Astrocyte (in vitro differentiated cells and primary cell): ENCODE results near the gene GDF10. TPM values are rescaled to one million over a fixed set of nuclear protein-coding genes. Genes with fewer than 3 reads are reported as not detected.

Experiments
- DNase-seq: peaks from one replicate; pipeline ENCODE4 v3.0.0-alpha.2; 2010; ENCODE audit warnings: low read depth
- FAIRE-seq: peaks from 2 replicates; lab custom pipeline; 2011; peaks lifted over from hg19 to GRCh38; lab: Jason Lieb, UNC
- H2AFZ ChIP-seq: 2 replicates; pipeline ENCODE4 v1.6.0; 2012; ENCODE audit warnings: low read depth, low read length, inconsistent platforms
- H3K27ac ChIP-seq: 2 replicates; pipeline ENCODE4 v1.5.1; 2011; ENCODE audit warnings: low read depth, low read length, inconsistent platforms
- H3K27me3 ChIP-seq: 2 replicates; pipeline ENCODE4 v1.6.0; 2011; ENCODE audit warnings: low read length, inconsistent platforms; ENCODE audit not compliant: insufficient read depth
- H3K36me3 ChIP-seq: 2 replicates; pipeline ENCODE4 v1.5.1; 2011; ENCODE audit warnings: low read length, inconsistent platforms; ENCODE audit not compliant: insufficient read depth
- H3K4me1 ChIP-seq: 2 replicates; pipeline ENCODE4 v1.5.1; 2011; ENCODE audit warnings: low read length, inconsistent platforms; ENCODE audit not compliant: insufficient read depth
- H3K4me2 ChIP-seq: 2 replicates; pipeline ENCODE4 v1.6.0; 2012; ENCODE audit warnings: low read length, inconsistent platforms
- H3K4me3 ChIP-seq: 2 replicates; pipeline ENCODE4 v1.5.1; 2011; ENCODE audit warnings: low read depth, mild to moderate bottlenecking, low read length, inconsistent platforms; ENCODE audit not compliant: insufficient read depth
- H3K79me2 ChIP-seq: 2 replicates; pipeline ENCODE4 v1.6.0; 2012; ENCODE audit warnings: mild to moderate bottlenecking, low read length, inconsistent platforms; ENCODE audit not compliant: insufficient read depth
- H3K9ac ChIP-seq: 2 replicates; pipeline ENCODE4 v1.6.0; 2012; ENCODE audit warnings: mild to moderate bottlenecking, low read length, inconsistent platforms
- H3K9me3 ChIP-seq: 2 replicates; pipeline ENCODE4 v1.5.1; 2012; ENCODE audit warnings: low read depth, mild to moderate bottlenecking, low read length, inconsistent platforms; ENCODE audit not compliant: insufficient read depth
- H4K20me1 ChIP-seq: 2 replicates; pipeline ENCODE4 v1.6.0; 2012; ENCODE audit warnings: low read length, inconsistent platforms; ENCODE audit not compliant: insufficient read depth
- H3K27ac Mint-ChIP-seq: one replicate; pipeline ENCODE4 v1.8.0; 2021; ENCODE audit warnings: mild to moderate bottlenecking, mixed read lengths; ENCODE audit not compliant: unreplicated experiment
- H3K27me3 Mint-ChIP-seq: one replicate; pipeline ENCODE4 v1.8.0; 2021; ENCODE audit warnings: low read depth, mixed read lengths; ENCODE audit not compliant: unreplicated experiment
- H3K36me3 Mint-ChIP-seq: one replicate; pipeline ENCODE4 v1.8.0; 2021; ENCODE audit warnings: low read depth, mixed read lengths; ENCODE audit not compliant: unreplicated experiment
- H3K4me1 Mint-ChIP-seq: one replicate; pipeline ENCODE4 v1.8.0; 2021; ENCODE audit warnings: low read depth, mixed read lengths; ENCODE audit not compliant: unreplicated experiment
- H3K4me3 Mint-ChIP-seq: one replicate; pipeline ENCODE4 v1.8.0; 2021; ENCODE audit warnings: mild to moderate bottlenecking, moderate library complexity, mixed read lengths; ENCODE audit not compliant: unreplicated experiment
- H3K9me3 Mint-ChIP-seq: one replicate; pipeline ENCODE4 v1.8.0; 2021; ENCODE audit warnings: mild to moderate bottlenecking, mixed read lengths; ENCODE audit not compliant: unreplicated experiment
- CTCF ChIP-seq: IDR thresholded peaks from 2 replicates; pipeline ENCODE4 v1.5.1; 2011; ENCODE audit warnings: low read depth, mild to moderate bottlenecking, inconsistent platforms, low read length, moderate library complexity; ENCODE audit not compliant: insufficient read depth
- EZH2 ChIP-seq: IDR thresholded peaks from 2 replicates; pipeline ENCODE4 v1.6.1; 2012; ENCODE audit warnings: mild to moderate bottlenecking, low read length, inconsistent platforms; ENCODE audit not compliant: insufficient read depth
- total RNA-seq: library from RNA; stranded (reverse); gene quantifications from 2 replicates; pipeline ENCODE4 v1.2.1, GENCODE V29; 2021

Gene GDF10
- total RNA-seq, 1 donor from 2014 or later = 2.2 TPM

GRCh38 chr10:47339759-47340607 is 40.0 kb downstream of the GDF10 start:
- TF ChIP-seq EZH2 (no peak), CTCF (no peak)
- H3K9ac ChIP-seq = no peak overlapping the region
- DNase-seq (no peak), FAIRE-seq (no peak)
- H3K27me3 ChIP-seq = peaks cover 10% of the 10 kb centered on the region
- no peaks in the 10 kb centered on the region for H3K79me2 ChIP-seq
- Mint-ChIP-seq H3K4me3 (no peak overlapping the region), H3K27ac (no peak overlapping the region), H3K4me1 (no peaks in the 10 kb centered on the region), H3K9me3 (no peaks in the 10 kb centered on the region), H3K36me3 (no peaks in the 10 kb centered on the region), H3K27me3 (peaks cover 43% of the 10 kb centered on the region)
- H4K20me1 ChIP-seq = no peaks in the 10 kb centered on the region
- H3K4me2 ChIP-seq = no peak overlapping the region
- H2AFZ ChIP-seq = no peak overlapping the region
- H3K36me3 ChIP-seq = no peaks in the 10 kb centered on the region
- no peak overlapping the region for H3K27ac ChIP-seq
- no peaks in the 10 kb centered on the region for H3K4me1 ChIP-seq
- no peak overlapping the region for H3K4me3 ChIP-seq
- no peaks in the 10 kb centered on the region for H3K9me3 ChIP-seq

- Histone ChIP-seq H3K4me1 (no peaks in the 10 kb centered on the region), H4K20me1 (no peaks in the 10 kb centered on the region), H3K27ac (no peak overlapping the region), H3K4me3 (no peak overlapping the region), H2AFZ (no peak overlapping the region), H3K4me2 (no peak overlapping the region), H3K9ac (no peak overlapping the region), H3K27me3 (peaks cover 8% of the 10 kb centered on the region), H3K9me3 (no peaks in the 10 kb centered on the region), H3K36me3 (no peaks in the 10 kb centered on the region), H3K79me2 (no peaks in the 10 kb centered on the region)
- FAIRE-seq (no peak), DNase-seq (no peak)
- Mint-ChIP-seq H3K4me3 (no peak overlapping the region), H3K27ac (no peak overlapping the region), H3K9me3 (no peaks in the 10 kb centered on the region), H3K4me1 (no peaks in the 10 kb centered on the region), H3K36me3 (no peaks in the 10 kb centered on the region), H3K27me3 (peaks cover 45% of the 10 kb centered on the region)
- TF ChIP-seq EZH2 = no peak
- TF ChIP-seq CTCF = peak; percentile 97
Measured at GRCh38 chr10:47340608-47341170, 40.7 kb downstream of the GDF10 start.
